ENCODE data around the gene BABAM2.
"Not testable (repeated sequence)": the region's sequence is repeated elsewhere in the genome, so short reads cannot be mapped to it uniquely, and the experiment has no call there.

- not testable (repeated sequence) for TF ChIP-seq POLR2A (IDR thresholded peaks at IDR 0.05); POLR2AphosphoS5 (IDR thresholded peaks at IDR 0.05; ENCODE audit: insufficient read depth in 1 of 2, low read depth in 1 of 2)
- TF ChIP-seq, protein P1, sequence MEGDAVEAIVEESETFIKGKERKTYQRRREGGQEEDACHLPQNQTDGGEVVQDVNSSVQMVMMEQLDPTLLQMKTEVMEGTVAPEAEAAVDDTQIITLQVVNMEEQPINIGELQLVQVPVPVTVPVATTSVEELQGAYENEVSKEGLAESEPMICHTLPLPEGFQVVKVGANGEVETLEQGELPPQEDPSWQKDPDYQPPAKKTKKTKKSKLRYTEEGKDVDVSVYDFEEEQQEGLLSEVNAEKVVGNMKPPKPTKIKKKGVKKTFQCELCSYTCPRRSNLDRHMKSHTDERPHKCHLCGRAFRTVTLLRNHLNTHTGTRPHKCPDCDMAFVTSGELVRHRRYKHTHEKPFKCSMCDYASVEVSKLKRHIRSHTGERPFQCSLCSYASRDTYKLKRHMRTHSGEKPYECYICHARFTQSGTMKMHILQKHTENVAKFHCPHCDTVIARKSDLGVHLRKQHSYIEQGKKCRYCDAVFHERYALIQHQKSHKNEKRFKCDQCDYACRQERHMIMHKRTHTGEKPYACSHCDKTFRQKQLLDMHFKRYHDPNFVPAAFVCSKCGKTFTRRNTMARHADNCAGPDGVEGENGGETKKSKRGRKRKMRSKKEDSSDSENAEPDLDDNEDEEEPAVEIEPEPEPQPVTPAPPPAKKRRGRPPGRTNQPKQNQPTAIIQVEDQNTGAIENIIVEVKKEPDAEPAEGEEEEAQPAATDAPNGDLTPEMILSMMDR (IDR thresholded peaks at IDR 0.05), result not testable (repeated sequence)
Observed at GRCh38 chr2:27863955-27864354, 26.6 kb upstream of the BABAM2 start.

Data from vagina (tissue), 2 donors.